Retinal pigment epithelial cell (primary cell): Measurements from ENCODE around the gene CMTM8.

Experiments
- DNase-seq: peaks from one replicate; pipeline ENCODE4 v3.0.0-alpha.2; 2010; ENCODE audit warnings: low read depth
- H3K4me3 ChIP-seq: 2 replicates; pipeline ENCODE4 v1.5.1; 2011; ENCODE audit warnings: mild to moderate bottlenecking, low read length, control low read depth, moderate library complexity
- TF ChIP-seq, protein P1 (sequence below): conservative IDR thresholded peaks from 2 replicates; pipeline ENCODE4 v1.5.1; 2011; ENCODE audit warnings: low read depth, low read length, control low read depth, inconsistent platforms

Gene CMTM8

DNA sequence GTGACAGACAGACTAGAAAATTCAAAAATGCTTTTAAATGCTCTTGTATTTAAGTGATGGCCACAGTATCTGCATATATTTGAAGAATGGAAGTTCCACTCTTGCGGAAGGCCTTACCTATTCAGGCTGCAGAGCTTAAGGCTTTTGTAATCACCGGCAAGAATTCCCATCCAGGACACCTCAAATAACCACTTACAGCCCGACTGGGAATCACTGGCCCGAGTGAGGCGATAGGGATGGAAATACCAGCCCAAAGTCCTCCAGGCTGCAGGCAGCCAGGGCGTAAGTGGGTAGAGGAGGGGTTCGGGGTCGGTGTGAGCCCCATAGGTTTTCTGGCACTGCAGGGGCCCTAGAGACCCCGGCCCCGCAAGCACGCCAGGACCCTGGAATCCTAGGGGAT lies 162.6 kb downstream of the CMTM8 start:
- no peak for DNase-seq
- TF ChIP-seq, protein P1, sequence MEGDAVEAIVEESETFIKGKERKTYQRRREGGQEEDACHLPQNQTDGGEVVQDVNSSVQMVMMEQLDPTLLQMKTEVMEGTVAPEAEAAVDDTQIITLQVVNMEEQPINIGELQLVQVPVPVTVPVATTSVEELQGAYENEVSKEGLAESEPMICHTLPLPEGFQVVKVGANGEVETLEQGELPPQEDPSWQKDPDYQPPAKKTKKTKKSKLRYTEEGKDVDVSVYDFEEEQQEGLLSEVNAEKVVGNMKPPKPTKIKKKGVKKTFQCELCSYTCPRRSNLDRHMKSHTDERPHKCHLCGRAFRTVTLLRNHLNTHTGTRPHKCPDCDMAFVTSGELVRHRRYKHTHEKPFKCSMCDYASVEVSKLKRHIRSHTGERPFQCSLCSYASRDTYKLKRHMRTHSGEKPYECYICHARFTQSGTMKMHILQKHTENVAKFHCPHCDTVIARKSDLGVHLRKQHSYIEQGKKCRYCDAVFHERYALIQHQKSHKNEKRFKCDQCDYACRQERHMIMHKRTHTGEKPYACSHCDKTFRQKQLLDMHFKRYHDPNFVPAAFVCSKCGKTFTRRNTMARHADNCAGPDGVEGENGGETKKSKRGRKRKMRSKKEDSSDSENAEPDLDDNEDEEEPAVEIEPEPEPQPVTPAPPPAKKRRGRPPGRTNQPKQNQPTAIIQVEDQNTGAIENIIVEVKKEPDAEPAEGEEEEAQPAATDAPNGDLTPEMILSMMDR: no peak
- H3K4me3 ChIP-seq: peak overlapping the region; percentile 37

DNA sequence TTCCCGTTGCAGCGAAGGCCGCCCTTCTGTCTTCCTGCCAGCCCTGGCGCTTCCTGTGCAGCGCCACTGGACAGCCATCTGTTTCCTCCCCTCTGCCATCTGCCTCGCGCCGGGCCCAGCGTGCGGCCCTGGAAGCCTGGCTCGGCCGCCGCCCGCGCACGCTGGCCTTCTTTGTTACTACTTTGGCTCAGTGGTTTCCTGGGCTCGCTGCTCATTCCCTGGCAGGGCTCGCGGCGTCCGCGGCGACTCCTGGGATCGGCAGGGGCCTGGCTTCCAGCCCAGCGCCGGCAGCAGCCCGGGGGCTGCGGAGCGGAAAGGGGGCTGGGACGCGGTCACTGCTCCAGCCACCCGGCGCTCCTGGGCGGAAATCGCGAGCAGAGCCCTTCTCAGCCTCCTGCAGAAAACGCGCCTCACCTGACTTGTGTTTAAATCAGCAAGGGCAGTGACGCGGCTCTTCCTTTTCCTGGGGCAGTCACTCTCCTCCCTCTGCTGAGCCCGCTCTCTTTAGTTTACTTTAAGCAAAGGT lies 163.1 kb downstream of the CMTM8 start:
- peak overlapping the region; percentile 37 for H3K4me3 ChIP-seq
- TF ChIP-seq, protein P1: no peak
- peak; percentile 66 for DNase-seq

DNA sequence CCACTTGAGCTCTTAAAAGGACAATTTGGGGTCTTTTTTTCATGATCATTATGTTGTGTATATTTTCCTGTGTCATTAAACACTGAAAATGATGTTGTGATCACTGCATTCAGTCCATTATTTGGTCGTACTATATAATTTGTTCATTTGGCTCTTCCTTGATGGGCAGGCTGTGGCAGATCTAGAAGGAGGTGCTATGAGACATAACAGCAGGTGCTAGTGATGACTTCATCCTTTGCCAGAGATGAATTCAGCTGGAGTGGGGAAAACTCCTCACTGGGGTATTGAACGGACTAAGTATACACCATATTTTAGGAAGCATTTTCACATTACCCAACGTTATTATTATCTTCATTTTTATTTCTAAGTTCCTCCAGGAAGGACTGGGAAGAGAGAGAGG lies 165.2 kb downstream of the CMTM8 start:
- H3K4me3 ChIP-seq: no peak overlapping the region
- TF ChIP-seq, protein P1: no peak
- no peak for DNase-seq

DNA sequence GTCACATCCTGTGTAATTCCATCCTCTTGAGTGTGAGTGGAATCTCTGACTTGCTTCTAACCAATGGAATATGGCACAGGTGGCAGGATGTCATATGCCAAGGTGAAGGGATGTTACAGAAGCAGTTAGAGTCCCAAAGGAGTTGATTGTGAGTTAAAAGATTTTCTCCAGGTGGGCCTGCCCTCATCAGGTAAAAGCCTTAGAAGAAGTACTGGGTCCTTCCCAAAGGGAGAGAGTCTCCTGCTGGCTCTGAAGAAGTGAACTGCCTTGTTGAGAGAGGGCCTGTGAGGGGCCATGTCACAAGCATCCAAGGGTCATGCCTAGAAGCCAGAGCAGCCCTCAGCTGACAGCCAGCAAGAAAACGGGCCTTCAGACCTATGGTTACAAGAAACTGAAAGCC lies 166.2 kb downstream of the CMTM8 start:
- no peak overlapping the region for H3K4me3 ChIP-seq
- TF ChIP-seq, protein P1: no peak
- no peak for DNase-seq

DNA sequence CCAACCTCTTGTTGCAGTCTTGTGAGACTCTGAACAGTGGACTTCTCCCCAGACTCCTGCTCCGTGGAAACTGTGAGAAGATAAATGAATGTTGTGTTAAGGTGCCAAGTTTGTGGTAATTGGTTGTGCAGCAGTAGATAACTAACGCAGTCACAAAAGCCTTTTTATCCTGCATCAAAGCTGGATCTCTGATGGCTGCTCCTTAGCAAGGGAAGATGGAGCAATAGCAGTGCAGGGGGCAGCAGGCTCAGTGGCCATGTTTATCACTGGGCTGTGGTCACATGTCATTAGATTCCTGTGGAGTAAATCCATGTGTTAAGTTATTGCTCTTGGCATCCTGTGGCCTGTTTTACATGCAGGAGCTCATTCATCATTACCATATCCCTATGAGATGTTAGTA lies 166.7 kb downstream of the CMTM8 start:
- TF ChIP-seq, protein P1: no peak
- DNase-seq: no peak
- no peak overlapping the region for H3K4me3 ChIP-seq

DNA sequence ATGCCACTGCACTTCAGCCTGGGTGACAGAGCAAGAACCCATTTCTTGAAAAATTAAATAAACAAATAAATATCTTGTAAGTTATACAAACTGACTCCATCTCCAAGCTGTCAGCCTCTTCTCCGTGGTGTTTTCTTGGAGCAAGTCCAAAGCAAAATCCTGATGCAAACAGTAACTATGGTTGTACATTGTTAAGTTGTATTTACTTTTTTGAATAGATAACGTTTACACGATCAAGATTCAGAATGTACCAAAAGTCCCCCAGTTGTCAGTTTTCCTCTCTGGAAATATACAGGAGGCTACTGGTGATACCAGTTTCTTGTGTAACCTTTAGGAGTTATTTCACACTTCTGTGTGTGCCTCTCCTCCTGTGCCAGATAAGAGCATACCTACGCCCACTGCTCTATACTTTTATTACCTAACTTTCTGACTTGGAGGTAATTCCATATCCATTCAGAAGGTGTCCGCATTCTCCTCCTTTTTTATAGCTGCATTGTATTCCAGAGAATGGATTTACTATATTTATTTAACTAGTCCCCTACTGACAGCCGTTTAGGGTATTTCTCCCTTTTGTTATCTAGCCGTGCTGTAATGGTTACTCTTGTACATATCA lies 167.3 kb downstream of the CMTM8 start:
- no peak overlapping the region for H3K4me3 ChIP-seq
- no peak for DNase-seq
- TF ChIP-seq, protein P1: no peak
